Keratinocyte (primary cell): ENCODE measurements around the gene TCERG1L. TPM values are rescaled to one million over a fixed set of nuclear protein-coding genes. Genes with fewer than 3 reads are reported as not detected.

ENCODE experiments used
- DNase-seq: peaks from one replicate; pipeline ENCODE4 v3.0.0-alpha.2; 2011; ENCODE audit warnings: low read depth, missing footprints, low spot score
- FAIRE-seq: peaks from 2 replicates; lab custom pipeline; 2011; peaks lifted over from hg19 to GRCh38; lab: Jason Lieb, UNC
- H2AFZ ChIP-seq: 2 replicates; pipeline ENCODE4 v1.6.0; 2012; ENCODE audit warnings: low read length, control low read depth, inconsistent platforms; ENCODE audit not compliant: control insufficient read depth
- H3K27ac ChIP-seq: 2 replicates; pipeline ENCODE4 v1.5.1; 2011; ENCODE audit warnings: low read length; ENCODE audit not compliant: control insufficient read depth, insufficient read depth
- H3K27me3 ChIP-seq: 3 replicates; pipeline ENCODE4 v1.6.0; 2011; ENCODE audit warnings: low read length; ENCODE audit not compliant: control insufficient read depth, insufficient read depth; ENCODE audit errors: extremely low read depth
- H3K36me3 ChIP-seq, 2 experiments: 2 replicates in 1 of 2; 3 replicates in 1 of 2; pipeline ENCODE4 v1.5.1; 2011; ENCODE audit warnings: low read length in 2 of 2, mild to moderate bottlenecking in 1 of 2; ENCODE audit not compliant: control insufficient read depth in 2 of 2, insufficient read depth in 2 of 2; ENCODE audit errors: extremely low read depth in 1 of 2
- H3K4me1 ChIP-seq: 3 replicates; pipeline ENCODE4 v1.5.1; 2011; ENCODE audit warnings: low read length; ENCODE audit not compliant: control insufficient read depth, insufficient read depth; ENCODE audit errors: extremely low read depth
- H3K4me2 ChIP-seq: 3 replicates; pipeline ENCODE4 v1.6.0; 2011; ENCODE audit warnings: low read depth, low read length; ENCODE audit not compliant: control insufficient read depth, insufficient read depth; ENCODE audit errors: extremely low read depth
- H3K4me3 ChIP-seq, 3 experiments: fragments of 200-600 bp in 1 of 3; sonication (generic) in 1 of 3; 2 replicates in 2 of 3; 3 replicates in 1 of 3; pipeline ENCODE4 v1.5.1; 2011 to 2016; ENCODE audit warnings: low read length in 3 of 3, mild to moderate bottlenecking in 3 of 3, control low read depth in 2 of 3, inconsistent platforms in 1 of 3, low read depth in 1 of 3, mixed read lengths in 1 of 3, mixed run types in 1 of 3, moderate library complexity in 1 of 3; ENCODE audit not compliant: control insufficient read depth in 2 of 3, insufficient read depth in 2 of 3; ENCODE audit errors: extremely low read depth in 1 of 3
- H3K79me2 ChIP-seq: 2 replicates; pipeline ENCODE4 v1.6.0; 2012; ENCODE audit warnings: low read length; ENCODE audit not compliant: control insufficient read depth, insufficient read depth
- H3K9ac ChIP-seq: 3 replicates; pipeline ENCODE4 v1.6.0; 2011; ENCODE audit warnings: low read length; ENCODE audit not compliant: control insufficient read depth, insufficient read depth; ENCODE audit errors: extremely low read depth
- H3K9me1 ChIP-seq: 3 replicates; pipeline ENCODE4 v1.6.0; 2011; ENCODE audit warnings: low read length; ENCODE audit not compliant: control insufficient read depth, insufficient read depth; ENCODE audit errors: extremely low read depth
- H3K9me3 ChIP-seq: 2 replicates; pipeline ENCODE4 v1.5.1; 2012; ENCODE audit warnings: low read depth, low read length; ENCODE audit not compliant: control insufficient read depth
- H4K20me1 ChIP-seq: 3 replicates; pipeline ENCODE4 v1.6.0; 2011; ENCODE audit warnings: low read length; ENCODE audit not compliant: control insufficient read depth, insufficient read depth; ENCODE audit errors: extremely low read depth
- CTCF ChIP-seq, 3 experiments: IDR thresholded peaks in 1 of 3; conservative IDR thresholded peaks in 1 of 3; optimal IDR thresholded peaks in 1 of 3; 2 replicates in 2 of 3; 3 replicates in 1 of 3; pipeline versions ENCODE3 to v1.5.1; 2011; ENCODE audit warnings: low read length in 3 of 3, mild to moderate bottlenecking in 3 of 3, moderate library complexity in 2 of 3, control low read depth in 1 of 3, inconsistent platforms in 1 of 3; ENCODE audit not compliant: insufficient read depth in 2 of 3; ENCODE audit errors: extremely low read depth in 1 of 3
- EZH2 ChIP-seq: IDR thresholded peaks from one replicate; pipeline ENCODE4 v1.6.1; 2012; ENCODE audit warnings: inconsistent platforms, mild to moderate bottlenecking, low read length, moderate library complexity
- dilution Hi-C: fragments of 300-500 bp; cut with MboI; formaldehyde crosslinking; loops from one replicate; pipeline ENCODE4 v1.7.0; 2020; ENCODE audit warnings: low sequenced_read_pairs; ENCODE audit not compliant: extremely low pct_ligation_motif_present
- polyA plus RNA-seq, 5 experiments: library from polyadenylated mRNA; depleted of rRNA in 3 of 5; stranded (reverse) in 3 of 5; stranded (forward) in 1 of 5; unstranded in 1 of 5; fragments of >200 nt; gene quantifications; 1 replicate in 1 of 5; 2 replicates in 3 of 5; 3 replicates in 1 of 5; pipeline versions ENCODE4 v1.2.1 to v1.2.3, GENCODE V29; 2011 to 2012; ENCODE audit warnings: missing spikeins in 2 of 5, low read depth in 1 of 5, low replicate concordance in 1 of 5

The TCERG1L gene
- polyA plus RNA-seq, 1 donor (not counting 4 experiments of a cell fraction or from before 2014, with no cell fraction given): not detected

DNA sequence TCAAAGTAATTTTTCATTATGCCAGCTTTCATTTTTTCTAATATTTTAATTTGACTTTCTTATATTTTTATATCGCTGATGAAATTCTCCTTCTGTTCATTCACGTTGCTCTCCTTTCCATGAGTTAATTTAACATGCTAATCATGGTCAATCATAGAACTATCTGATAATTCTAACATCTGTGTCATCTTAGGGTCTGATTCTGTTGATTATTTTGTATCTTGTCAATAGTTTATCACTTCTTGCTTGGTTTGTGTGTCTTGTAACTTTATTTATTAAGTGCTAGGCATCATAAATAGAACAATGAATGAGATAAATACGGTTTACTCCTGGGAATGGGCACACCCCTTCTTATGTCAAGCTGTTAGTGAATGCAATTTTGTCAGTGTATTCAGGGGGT is 11.0 kb downstream of the TCERG1L start:
- no peak for DNase-seq
- H3K27ac ChIP-seq: no peak overlapping the region
- no peak overlapping the region for H3K4me3 ChIP-seq
- no peaks in the 10 kb centered on the region for H3K36me3 ChIP-seq
- H3K4me1 ChIP-seq: no peaks in the 10 kb centered on the region
- H4K20me1 ChIP-seq: no peaks in the 10 kb centered on the region
- H3K9me1 ChIP-seq: no peaks in the 10 kb centered on the region
- no peak for FAIRE-seq
- no peak overlapping the region for H3K9ac ChIP-seq
- no peak overlapping the region for H3K4me2 ChIP-seq
- dilution Hi-C loops: no loop called here
- no peaks in the 10 kb centered on the region for H3K79me2 ChIP-seq
- H3K9me3 ChIP-seq: no peaks in the 10 kb centered on the region
- H2AFZ ChIP-seq: no peak overlapping the region
- H3K27me3 ChIP-seq: no peaks in the 10 kb centered on the region
- no peak for TF ChIP-seq CTCF (optimal IDR thresholded peaks at IDR 0.05 in 1 of 3, IDR thresholded peaks at IDR 0.05 in 1 of 3, conservative IDR thresholded peaks at IDR 0.05 in 1 of 3; ENCODE audit: extremely low read depth in 1 of 3, insufficient read depth in 2 of 3, low read length in 3 of 3)
- no peak for TF ChIP-seq EZH2

DNA sequence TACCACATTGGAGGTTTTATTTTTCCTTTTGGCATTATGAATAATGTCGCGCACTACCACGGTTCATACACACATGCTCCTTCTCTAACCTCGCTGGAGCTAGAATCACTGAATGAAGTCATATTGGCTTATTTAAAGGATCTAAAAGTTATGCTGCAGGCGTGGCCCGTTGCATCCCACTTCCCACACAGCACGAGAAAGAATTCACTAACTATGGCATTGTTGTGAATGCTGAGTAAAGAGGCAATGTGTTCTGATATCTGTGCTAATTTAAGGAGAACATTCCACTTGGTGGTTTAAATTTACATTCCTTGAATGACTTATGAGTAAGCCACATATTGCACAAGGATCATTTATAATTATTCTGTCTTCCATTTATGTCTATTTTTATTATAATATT is 20.7 kb downstream of the TCERG1L start:
- TF ChIP-seq EZH2: no peak
- no peak for TF ChIP-seq CTCF (optimal IDR thresholded peaks at IDR 0.05 in 1 of 3, IDR thresholded peaks at IDR 0.05 in 1 of 3, conservative IDR thresholded peaks at IDR 0.05 in 1 of 3; ENCODE audit: extremely low read depth in 1 of 3, insufficient read depth in 2 of 3, low read length in 3 of 3)
- dilution Hi-C loops: no loop called here

More for the DNA sequence above, 20.7 kb downstream of the TCERG1L start:
- Histone ChIP-seq H3K79me2 (no peaks in the 10 kb centered on the region), H2AFZ (no peak overlapping the region), H3K36me3 (no peaks in the 10 kb centered on the region), H4K20me1 (no peaks in the 10 kb centered on the region), H3K4me3 (no peak overlapping the region), H3K9me1 (no peaks in the 10 kb centered on the region), H3K27me3 (no peaks in the 10 kb centered on the region), H3K4me1 (no peaks in the 10 kb centered on the region), H3K9me3 (peaks cover 4% of the 10 kb centered on the region), H3K9ac (no peak overlapping the region), H3K4me2 (no peak overlapping the region), H3K27ac (no peak overlapping the region)
- DNase-seq (no peak), FAIRE-seq (no peak)
